T-helper 1 cell (primary cell): ENCODE measurements around the gene APC.
"Not testable (repeated sequence)": the region's sequence is repeated elsewhere in the genome, so short reads cannot be mapped to it uniquely, and the experiment has no call there.

Experiments used
- DNase-seq, 5 donors: peaks; one replicate each; pipeline ENCODE4 v3.0.0-alpha.2; 2012 to 2020

Gene APC

DNA sequence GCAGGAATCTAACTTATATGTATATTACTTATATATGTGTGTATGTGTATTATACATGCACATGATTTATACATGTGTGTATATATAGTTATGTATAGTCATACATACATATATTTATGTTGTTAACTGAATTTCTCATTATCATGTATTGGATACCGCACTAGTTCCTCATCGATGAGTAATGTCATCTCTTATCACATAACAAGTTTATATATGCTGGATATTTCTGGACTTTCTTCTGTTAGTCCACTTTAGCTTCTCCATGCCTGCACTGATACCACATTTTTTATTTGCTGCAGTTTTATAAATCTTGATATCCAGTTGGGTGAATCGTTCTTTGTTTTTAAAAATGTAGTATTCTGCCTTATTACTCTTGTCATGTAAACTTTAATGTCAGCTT is 50.2 kb downstream of the APC start:
- no peak for DNase-seq

DNA sequence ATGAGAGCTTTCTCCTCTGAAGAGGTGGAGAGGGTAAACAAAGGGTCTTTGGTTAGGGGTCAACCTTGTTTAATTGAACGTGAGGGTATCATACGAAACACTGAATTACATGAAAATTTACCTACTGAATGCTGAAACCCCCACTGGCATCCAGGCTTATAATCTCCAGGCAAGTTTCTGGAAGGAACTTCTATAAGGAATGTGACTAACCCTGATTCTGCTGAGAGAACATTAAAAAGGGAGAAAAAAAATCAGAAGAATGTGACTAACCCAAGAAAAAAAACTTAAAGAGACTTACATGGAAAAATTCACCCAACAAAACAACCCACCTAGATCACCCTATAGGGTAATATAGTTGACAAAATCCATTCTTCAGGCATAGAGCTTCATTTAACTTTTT is 55.5 kb downstream of the APC start:
- no peak for DNase-seq

DNA sequence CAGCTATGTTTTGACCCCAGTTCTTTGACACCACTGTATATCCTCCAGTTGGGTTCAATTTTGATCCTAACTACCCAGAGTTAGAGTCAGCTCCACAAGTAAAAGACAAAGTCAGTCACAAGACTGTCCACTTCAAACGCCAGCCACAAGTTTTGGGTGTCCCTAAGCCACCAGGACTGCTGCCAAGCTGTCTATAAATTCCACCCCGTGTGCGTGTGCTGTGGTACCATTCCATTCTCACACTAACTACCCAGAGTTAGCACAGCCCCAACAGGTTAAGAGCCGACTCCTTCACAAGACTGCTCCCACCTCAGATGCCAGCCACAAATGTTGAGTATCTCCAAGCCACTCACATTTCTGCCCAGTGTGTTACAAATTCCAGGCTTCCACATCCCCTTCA is 56.7 kb downstream of the APC start:
- no peak for DNase-seq

GRCh38 chr5:112795342-112795741 is 57.7 kb downstream of the APC start:
- DNase-seq, result no peak

DNA sequence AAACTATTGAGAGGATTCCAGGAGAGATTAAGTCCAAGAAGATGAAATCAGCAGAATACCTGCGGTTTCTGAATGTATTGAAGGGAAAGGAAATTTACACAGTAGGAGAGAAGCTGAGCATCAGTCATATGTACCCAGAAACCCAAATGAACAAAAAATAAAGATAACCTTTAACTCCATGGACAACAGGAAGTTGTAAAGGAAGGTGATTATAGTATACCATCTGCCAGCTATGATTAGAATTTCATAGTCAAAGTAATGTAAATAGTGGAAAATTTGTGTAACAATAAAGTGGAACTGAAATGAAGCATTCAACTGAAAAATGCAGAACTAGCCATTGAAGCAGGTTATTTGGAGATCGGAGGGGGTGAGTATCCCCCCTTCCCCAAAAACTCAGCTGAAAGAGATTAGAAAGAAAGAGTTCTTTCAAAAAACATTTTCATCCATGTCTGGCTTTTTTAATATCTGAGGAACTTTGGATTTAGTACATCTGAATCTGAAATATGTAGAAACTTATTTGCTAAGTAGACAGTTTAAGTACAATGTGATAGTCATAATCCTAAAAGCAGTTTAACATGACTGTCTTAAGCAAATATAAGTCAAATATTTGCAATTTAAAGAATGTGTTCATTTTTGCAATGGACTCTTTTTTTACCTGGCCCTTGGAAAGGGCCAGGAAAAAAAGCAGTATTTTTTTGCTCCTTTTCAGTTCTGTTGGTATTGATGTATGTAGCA is 58.4 kb downstream of the APC start:
- DNase-seq, result no peak

GRCh38 chr5:112799661-112800060 is 62.0 kb downstream of the APC start:
- DNase-seq, result no peak

DNA sequence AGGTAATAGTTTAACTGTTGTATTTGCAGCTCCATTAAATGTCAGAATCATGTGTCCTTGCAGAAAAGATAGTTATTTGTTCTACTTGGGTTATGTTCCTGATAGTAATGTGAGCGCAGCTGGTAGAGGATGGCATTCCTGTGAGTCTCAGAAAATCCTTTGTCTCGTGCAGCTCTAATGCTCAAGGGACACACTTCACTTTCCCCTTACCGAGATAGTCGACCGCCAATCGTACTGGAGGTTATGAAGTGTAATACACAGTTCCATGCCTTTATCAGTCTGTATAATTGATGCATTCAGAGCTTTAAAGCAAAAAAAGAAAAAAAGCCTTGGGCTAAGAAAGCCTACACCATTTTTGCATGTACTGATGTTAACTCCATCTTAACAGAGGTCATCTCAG is 63.2 kb downstream of the APC start:
- DNase-seq, result no peak

DNA sequence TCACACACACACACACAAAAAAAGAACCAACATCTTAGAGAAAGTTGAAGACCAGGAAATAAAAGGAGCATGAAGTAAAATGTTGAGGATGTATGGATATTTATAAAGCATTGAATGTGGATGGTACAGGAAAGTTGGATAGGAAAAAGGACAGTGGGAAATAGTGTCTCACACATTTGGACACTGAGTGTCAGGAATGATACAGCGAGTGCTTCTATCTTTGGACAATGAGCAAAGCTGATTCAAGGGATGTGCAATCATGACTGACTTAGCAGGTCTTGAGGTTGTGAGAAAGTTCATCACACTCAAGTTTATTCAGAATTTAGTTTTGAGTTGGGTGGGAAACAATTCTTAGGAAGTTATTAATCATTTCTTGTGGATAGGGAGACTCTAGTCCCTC is 73.3 kb downstream of the APC start:
- no peak for DNase-seq

DNA sequence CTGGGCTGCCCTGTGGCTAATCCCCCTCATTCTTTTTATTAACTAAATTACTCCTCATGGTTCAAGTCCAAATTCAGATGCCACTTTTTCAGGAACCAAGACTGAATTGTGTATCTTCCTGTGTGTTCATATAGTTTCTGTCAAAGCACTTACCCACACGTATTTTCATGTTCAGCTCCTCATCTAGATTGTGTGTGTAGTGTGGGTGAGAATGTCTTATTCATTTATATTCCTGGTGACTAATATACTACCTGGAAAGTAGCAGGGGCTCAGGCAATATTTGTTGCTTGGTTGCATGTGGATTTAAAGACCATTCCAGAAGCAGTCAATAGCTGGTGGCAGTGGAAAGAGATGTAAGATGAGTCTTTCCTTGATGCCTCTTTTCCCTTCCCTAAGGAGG is 74.9 kb downstream of the APC start:
- no peak for DNase-seq

DNA sequence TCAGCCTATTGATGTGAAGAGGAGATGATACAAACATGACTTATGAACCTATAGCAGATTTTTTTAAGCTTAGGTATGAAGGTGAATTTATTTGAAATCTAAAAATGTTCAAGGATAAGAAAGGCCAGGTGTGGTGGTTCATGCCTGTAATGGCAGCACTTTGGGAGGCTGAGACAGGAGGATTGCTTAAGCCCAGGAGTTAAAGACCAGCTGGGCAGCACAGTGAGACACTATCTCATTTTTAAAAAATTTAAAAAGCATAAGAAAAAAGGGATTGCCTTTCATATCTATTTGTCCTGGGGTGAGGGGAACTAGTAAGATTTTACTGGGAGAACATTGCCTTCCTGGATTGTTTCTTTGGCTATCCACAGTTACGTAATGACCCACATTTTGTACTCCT is 82.6 kb downstream of the APC start:
- DNase-seq, result no peak

- no peak for DNase-seq
Observed at GRCh38 chr5:112822456-112822855, 84.8 kb downstream of the APC start.

GRCh38 chr5:112823181-112823580 is 85.5 kb downstream of the APC start:
- no peak for DNase-seq

- no peak for DNase-seq
Observed at GRCh38 chr5:112823656-112824055, 86.0 kb downstream of the APC start.

DNA sequence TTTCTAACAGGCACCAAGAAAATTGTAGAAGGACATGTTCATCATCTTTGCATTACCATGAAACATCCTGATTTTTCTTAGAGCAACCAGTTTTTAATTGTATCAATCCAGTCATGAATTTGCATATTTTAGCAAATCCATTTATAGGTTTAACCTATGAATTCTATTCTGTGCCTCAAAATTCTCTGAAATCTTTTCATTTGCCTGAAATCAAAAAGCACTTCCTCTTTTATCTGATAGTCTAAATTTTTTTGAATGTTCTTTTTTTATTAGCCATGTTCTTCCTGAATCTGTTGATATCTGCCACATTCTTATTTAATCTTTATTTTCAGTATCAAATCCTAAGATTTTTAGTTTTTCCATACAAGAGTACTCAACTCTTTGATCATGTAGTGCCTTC is 86.5 kb downstream of the APC start:
- DNase-seq, result no peak

- no peak for DNase-seq
Observed at GRCh38 chr5:112830378-112830777, 92.7 kb downstream of the APC start.

DNA sequence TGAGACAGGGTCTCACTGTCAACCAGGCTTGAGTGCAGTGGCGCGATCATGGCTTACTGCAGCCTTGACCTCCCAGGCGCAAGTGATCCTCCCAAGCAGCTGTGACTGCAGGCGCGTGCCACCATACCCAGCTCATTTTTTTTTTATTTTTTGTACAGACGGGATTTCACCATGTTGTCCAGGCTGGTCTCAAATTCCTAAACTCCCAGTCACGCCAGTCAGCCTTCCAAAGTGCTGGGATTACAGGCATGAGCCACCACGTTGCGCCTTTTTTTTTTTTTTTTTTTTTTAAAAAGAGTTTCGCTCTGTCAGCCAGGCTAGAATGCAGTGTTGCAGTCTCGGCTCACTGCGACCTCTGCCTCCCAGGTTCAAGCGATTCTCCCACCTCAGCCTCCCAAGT is 96.3 kb downstream of the APC start:
- DNase-seq, result no peak

DNA sequence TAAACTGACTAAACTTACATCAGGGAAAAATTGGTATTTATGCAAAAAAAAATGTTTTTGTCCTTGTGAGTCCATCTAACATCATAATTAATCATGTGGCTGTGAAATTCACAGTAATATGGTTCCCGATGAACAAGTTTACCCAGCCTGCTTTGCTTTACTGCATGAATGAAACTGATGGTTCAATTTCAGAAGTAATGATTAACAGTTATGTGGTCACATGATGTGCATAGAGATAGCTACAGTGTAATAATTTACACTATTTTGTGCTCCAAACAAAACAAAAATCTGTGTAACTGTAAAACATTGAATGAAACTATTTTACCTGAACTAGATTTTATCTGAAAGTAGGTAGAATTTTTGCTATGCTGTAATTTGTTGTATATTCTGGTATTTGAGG is 106.8 kb downstream of the APC start:
- DNase-seq, result no peak

GRCh38 chr5:112846556-112846955 is 108.9 kb downstream of the APC start:
- no peak for DNase-seq

DNA sequence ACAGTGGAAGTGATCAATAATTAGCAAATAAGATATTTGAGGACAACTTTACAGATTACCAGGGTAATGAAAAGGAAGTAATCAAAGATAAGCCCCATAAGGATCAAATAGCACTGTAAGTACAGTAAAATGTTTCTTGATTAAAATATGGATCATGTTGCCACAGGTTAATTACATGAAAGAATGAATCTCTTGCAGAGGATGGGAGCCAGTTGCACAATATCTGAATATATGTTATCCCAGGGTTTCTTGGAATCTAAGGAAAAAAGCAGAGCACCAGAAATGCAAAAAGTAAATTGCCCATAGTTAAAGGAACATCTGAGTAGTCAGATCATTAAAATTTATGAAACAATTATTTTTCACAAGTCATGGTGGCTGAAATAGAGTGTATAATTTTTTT is 109.6 kb downstream of the APC start:
- no peak for DNase-seq

DNA sequence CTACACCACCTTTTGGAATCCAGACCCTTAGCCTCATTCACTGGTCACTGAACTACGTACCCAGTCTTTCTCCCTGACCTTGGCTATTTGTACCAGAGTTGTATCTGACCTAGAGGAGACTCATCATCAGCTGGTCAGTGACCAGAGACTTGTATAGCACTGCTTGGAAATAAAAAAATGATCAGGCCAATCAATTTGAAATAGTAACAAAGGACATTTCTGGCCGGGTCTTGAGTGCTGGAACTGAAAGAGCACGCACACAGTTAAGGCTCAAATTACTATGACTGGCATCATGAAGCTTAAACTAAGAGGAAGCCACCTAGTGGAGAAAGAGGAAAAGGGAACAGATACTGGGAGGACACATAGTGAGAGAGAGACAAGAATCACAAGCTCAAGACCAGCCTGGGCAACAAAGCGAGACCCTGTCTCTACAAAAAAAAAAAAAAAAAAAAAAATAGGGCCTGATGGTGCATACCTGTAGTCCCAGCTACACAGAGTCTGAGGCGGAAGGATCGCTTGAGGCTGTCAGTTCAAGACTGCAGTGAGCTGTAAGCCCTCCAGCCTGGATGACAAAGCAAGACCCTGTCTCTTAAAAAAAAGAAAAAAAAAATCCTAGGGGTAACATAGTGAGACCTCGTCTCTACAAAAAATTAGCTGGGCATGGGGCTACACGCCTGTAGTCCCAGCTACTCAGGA is 110.6 kb downstream of the APC start:
- DNase-seq, result peak in 2 of 5 donors; percentile 6 to 58

GRCh38 chr5:112849912-112850311 is 112.2 kb downstream of the APC start:
- no peak for DNase-seq

- no peak for DNase-seq
Observed at GRCh38 chr5:112854651-112855050, 117.0 kb downstream of the APC start.

DNA sequence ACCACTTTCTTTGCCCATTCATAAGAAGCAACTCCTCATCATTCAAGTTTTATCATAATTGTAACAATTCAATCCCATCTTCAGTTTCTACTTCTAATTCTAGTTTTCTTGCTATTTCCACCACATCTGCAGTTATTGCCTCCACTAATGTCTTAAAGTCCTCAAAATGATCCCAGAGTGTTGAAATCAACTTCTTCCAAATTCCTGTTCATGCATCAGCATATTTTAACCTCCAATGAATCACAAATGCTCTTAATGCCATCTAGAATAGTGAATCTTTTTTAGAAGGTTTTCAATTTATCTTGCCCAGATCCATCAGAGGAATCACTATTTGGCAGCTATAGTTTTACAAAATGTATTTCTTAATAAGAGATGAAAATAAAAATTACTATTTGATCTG is 120.2 kb downstream of the APC start:
- no peak for DNase-seq

GRCh38 chr5:112860571-112860928 is 122.9 kb downstream of the APC start:
- DNase-seq, result not testable (repeated sequence)
